ENCODE results near the gene MEGF11. TPM values are rescaled to one million over a fixed set of nuclear protein-coding genes. Genes with fewer than 3 reads are reported as not detected.

The MEGF11 gene
- total RNA-seq, 1 experiment from 2014 or later, result not detected

- no peak for DNase-seq (ENCODE audit: low read depth)
Measured at GRCh38 chr15:65945616-65946015, 307.9 kb downstream of the MEGF11 start.

GRCh38 chr15:65944404-65944803, 309.1 kb downstream of the MEGF11 start:
- DNase-seq (ENCODE audit: low read depth), result no peak

GRCh38 chr15:65942436-65942835, 311.1 kb downstream of the MEGF11 start:
- DNase-seq (ENCODE audit: low read depth), result peak; percentile 21

- DNase-seq (ENCODE audit: low read depth), result no peak
Measured at GRCh38 chr15:65940618-65940909, 313.0 kb downstream of the MEGF11 start.

GRCh38 chr15:65939901-65940617, 313.5 kb downstream of the MEGF11 start:
- peak; percentile 79 for DNase-seq (ENCODE audit: low read depth)

- DNase-seq (ENCODE audit: low read depth), result no peak
Measured at GRCh38 chr15:65938604-65939003, 314.9 kb downstream of the MEGF11 start.

GRCh38 chr15:65937476-65937875, 316.1 kb downstream of the MEGF11 start:
- DNase-seq (ENCODE audit: low read depth), result peak; percentile 22

GRCh38 chr15:65937054-65937453, 316.5 kb downstream of the MEGF11 start:
- no peak for DNase-seq (ENCODE audit: low read depth)

- no peak for DNase-seq (ENCODE audit: low read depth)
Measured at GRCh38 chr15:65936282-65936681, 317.3 kb downstream of the MEGF11 start.

- no peak for DNase-seq (ENCODE audit: low read depth)
Measured at GRCh38 chr15:65935391-65935790, 318.2 kb downstream of the MEGF11 start.

- DNase-seq (ENCODE audit: low read depth), result no peak
Measured at GRCh38 chr15:65931221-65931620, 322.3 kb downstream of the MEGF11 start.

- DNase-seq (ENCODE audit: low read depth), result no peak
Measured at GRCh38 chr15:65930134-65930533, 323.4 kb downstream of the MEGF11 start.

- DNase-seq (ENCODE audit: low read depth), result no peak
Measured at GRCh38 chr15:65929573-65929972, 324.0 kb downstream of the MEGF11 start.

GRCh38 chr15:65927545-65927944, 326.0 kb downstream of the MEGF11 start:
- no peak for DNase-seq (ENCODE audit: low read depth)

- DNase-seq (ENCODE audit: low read depth), result no peak
Measured at GRCh38 chr15:65926899-65927298, 326.7 kb downstream of the MEGF11 start.

GRCh38 chr15:65926459-65926858, 327.1 kb downstream of the MEGF11 start:
- no peak for DNase-seq (ENCODE audit: low read depth)

- DNase-seq (ENCODE audit: low read depth), result no peak
Measured at GRCh38 chr15:65925338-65925737, 328.2 kb downstream of the MEGF11 start.

GRCh38 chr15:65924004-65924403, 329.5 kb downstream of the MEGF11 start:
- DNase-seq (ENCODE audit: low read depth), result no peak

- DNase-seq (ENCODE audit: low read depth), result no peak
Measured at GRCh38 chr15:65923264-65923663, 330.3 kb downstream of the MEGF11 start.

GRCh38 chr15:65922621-65923020, 330.9 kb downstream of the MEGF11 start:
- DNase-seq (ENCODE audit: low read depth), result no peak

GRCh38 chr15:65921780-65922179, 331.8 kb downstream of the MEGF11 start:
- no peak for DNase-seq (ENCODE audit: low read depth)

GRCh38 chr15:65920825-65921309, 332.7 kb downstream of the MEGF11 start:
- no peak for DNase-seq (ENCODE audit: low read depth)

GRCh38 chr15:65920121-65920520, 333.4 kb downstream of the MEGF11 start:
- DNase-seq (ENCODE audit: low read depth), result no peak

- no peak for DNase-seq (ENCODE audit: low read depth)
Measured at GRCh38 chr15:65919353-65919752, 334.2 kb downstream of the MEGF11 start.
